PC-3 (cell line): Measurements from ENCODE around the gene DNLZ. TPM values are rescaled to one million over a fixed set of nuclear protein-coding genes. Genes with fewer than 3 reads are reported as not detected.

ENCODE experiments used
- ATAC-seq: fragments of 200-7000 bp; cut with Tn5 transposase; 2 replicates; pipeline ENCODE4 v1.9.1; 2020; ENCODE audit warnings: mild to moderate bottlenecking, moderate library complexity
- BruUV-seq: library from RNA; stranded (reverse); fragments of 400-500 nt; replicated peaks from 2 replicates; lab custom pipeline; 2021; lab: Mats Ljungman, UMichigan
- CTCF ChIA-PET: fragments of 300-600 bp; sonication (Branson Sonifier 250); formaldehyde crosslinking; loops from one replicate; lab custom pipeline; 2022; ENCODE audit warnings: antibody characterized with exemption; lab: Charles Lee
- POLR2A ChIA-PET: fragments of 300-600 bp; sonication (Branson Sonifier 250); formaldehyde crosslinking; loops from one replicate; lab custom pipeline; 2022; ENCODE audit warnings: antibody characterized with exemption; ENCODE audit not compliant: unreplicated experiment; lab: Charles Lee
- DNase-seq: peaks from one replicate; pipeline ENCODE4 v3.0.0-alpha.2; 2015
- H2AFZ ChIP-seq: fragments of 300-600 bp; sonication (generic); 2 replicates; pipeline ENCODE4 v1.6.0; 2016; ENCODE audit warnings: antibody characterized with exemption, low read length
- H3F3A ChIP-seq: fragments of 300-600 bp; sonication (generic); one replicate; pipeline ENCODE4 v1.6.0; 2017; ENCODE audit warnings: antibody characterized with exemption, low read length, control low read depth, mild to moderate bottlenecking; ENCODE audit not compliant: unreplicated experiment
- H3K27ac ChIP-seq: fragments of 300-600 bp; sonication (generic); 2 replicates; pipeline ENCODE4 v1.5.1; 2016; ENCODE audit warnings: mild to moderate bottlenecking, low read length
- H3K27me3 ChIP-seq: fragments of 300-600 bp; sonication (generic); 2 replicates; pipeline ENCODE4 v1.6.1; 2016; ENCODE audit warnings: low read length, mixed read lengths
- H3K36me3 ChIP-seq: fragments of 300-600 bp; sonication (generic); 2 replicates; pipeline ENCODE4 v1.6.1; 2016; ENCODE audit warnings: low read depth, mixed run types, low read length, mixed read lengths
- H3K4me1 ChIP-seq: fragments of 300-600 bp; sonication (generic); 2 replicates; pipeline ENCODE4 v1.5.1; 2016; ENCODE audit warnings: low read length; ENCODE audit not compliant: insufficient read depth
- H3K4me2 ChIP-seq: fragments of 300-600 bp; sonication (generic); 2 replicates; pipeline ENCODE4 v1.6.0; 2016; ENCODE audit warnings: low read length
- H3K4me3 ChIP-seq: fragments of 300-600 bp; sonication (generic); 2 replicates; pipeline ENCODE4 v1.5.1; 2016; ENCODE audit warnings: mild to moderate bottlenecking, low read length, mixed read lengths
- H3K79me2 ChIP-seq: fragments of 300-600 bp; sonication (generic); 2 replicates; pipeline ENCODE4 v1.6.1; 2017; ENCODE audit warnings: low read length, mixed read lengths
- H3K9ac ChIP-seq: fragments of 300-600 bp; sonication (generic); 2 replicates; pipeline ENCODE4 v1.6.0; 2016; ENCODE audit warnings: mild to moderate bottlenecking, low read length
- H3K9me2 ChIP-seq: fragments of 300-600 bp; sonication (generic); replicated peaks from 2 replicates; pipeline ENCODE4 v1.6.1; 2016; ENCODE audit warnings: mixed run types, low read length, mixed read lengths
- H3K9me3 ChIP-seq: fragments of 300-600 bp; sonication (generic); 2 replicates; pipeline ENCODE4 v1.6.1; 2016; ENCODE audit warnings: low read length, mixed read lengths
- H4K20me1 ChIP-seq: fragments of 300-600 bp; sonication (generic); 2 replicates; pipeline ENCODE4 v1.6.1; 2016; ENCODE audit warnings: low read length, mixed read lengths
- EZH2 ChIP-seq: fragments of 300-600 bp; sonication (generic); IDR thresholded peaks from one replicate; pipeline ENCODE4 v1.6.1; 2017; ENCODE audit warnings: antibody characterized with exemption, mild to moderate bottlenecking, low read length; ENCODE audit not compliant: unreplicated experiment
- EZH2phosphoT487 ChIP-seq: fragments of 300-600 bp; sonication (generic); IDR thresholded peaks from 2 replicates; pipeline ENCODE4 v1.6.1; 2018; ENCODE audit warnings: mild to moderate bottlenecking, antibody characterized with exemption, low read length, borderline replicate concordance
- intact Hi-C: fragments of 100-400 bp; cut with micrococcal nuclease; formaldehyde crosslinking; loops from 2 replicates; pipeline ENCODE4 v1.9.0; 2023
- total RNA-seq: library from RNA; depleted of rRNA; stranded (reverse); fragments of >200 nt; gene quantifications from 2 replicates; pipeline ENCODE4 v1.2.3, GENCODE V29; 2014
- TF ChIP-seq, protein P1 (sequence below): fragments of 300-600 bp; sonication (generic); conservative IDR thresholded peaks from 2 replicates; pipeline ENCODE4 v1.5.1; 2017; ENCODE audit warnings: antibody characterized with exemption, low read depth, mild to moderate bottlenecking, low read length

DNLZ gene
- total RNA-seq, 1 experiment from 2014 or later, result 51.4 TPM

GRCh38 chr9:136395020-136395340, 31.4 kb upstream of the DNLZ start:
- CTCF ChIA-PET, result no interaction called here
- H3K4me3 ChIP-seq, result no peak overlapping the region
- H3K36me3 ChIP-seq, result peaks cover 7% of the 10 kb centered on the region
- POLR2A ChIA-PET, result no interaction called here
- no peaks in the 10 kb centered on the region for H3K9me2 ChIP-seq
- H3K9ac ChIP-seq, result no peak overlapping the region
- intact Hi-C loops, result no loop called here
- no peak overlapping the region for H2AFZ ChIP-seq
- no peak overlapping the region for H3K27ac ChIP-seq
- H3K4me1 ChIP-seq, result peaks cover 8% of the 10 kb centered on the region
- no peaks in the 10 kb centered on the region for H4K20me1 ChIP-seq
- no peaks in the 10 kb centered on the region for H3K9me3 ChIP-seq
- ATAC-seq (no peak), DNase-seq (no peak)
- no peaks in the 10 kb centered on the region for H3K27me3 ChIP-seq
- peaks cover 23% of the 10 kb centered on the region for H3K79me2 ChIP-seq
- BruUV-seq, result no TSS peak
- TF ChIP-seq, protein P1, sequence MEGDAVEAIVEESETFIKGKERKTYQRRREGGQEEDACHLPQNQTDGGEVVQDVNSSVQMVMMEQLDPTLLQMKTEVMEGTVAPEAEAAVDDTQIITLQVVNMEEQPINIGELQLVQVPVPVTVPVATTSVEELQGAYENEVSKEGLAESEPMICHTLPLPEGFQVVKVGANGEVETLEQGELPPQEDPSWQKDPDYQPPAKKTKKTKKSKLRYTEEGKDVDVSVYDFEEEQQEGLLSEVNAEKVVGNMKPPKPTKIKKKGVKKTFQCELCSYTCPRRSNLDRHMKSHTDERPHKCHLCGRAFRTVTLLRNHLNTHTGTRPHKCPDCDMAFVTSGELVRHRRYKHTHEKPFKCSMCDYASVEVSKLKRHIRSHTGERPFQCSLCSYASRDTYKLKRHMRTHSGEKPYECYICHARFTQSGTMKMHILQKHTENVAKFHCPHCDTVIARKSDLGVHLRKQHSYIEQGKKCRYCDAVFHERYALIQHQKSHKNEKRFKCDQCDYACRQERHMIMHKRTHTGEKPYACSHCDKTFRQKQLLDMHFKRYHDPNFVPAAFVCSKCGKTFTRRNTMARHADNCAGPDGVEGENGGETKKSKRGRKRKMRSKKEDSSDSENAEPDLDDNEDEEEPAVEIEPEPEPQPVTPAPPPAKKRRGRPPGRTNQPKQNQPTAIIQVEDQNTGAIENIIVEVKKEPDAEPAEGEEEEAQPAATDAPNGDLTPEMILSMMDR, result no peak
- no peak for TF ChIP-seq EZH2phosphoT487
- no peak for TF ChIP-seq EZH2
- H3F3A ChIP-seq, result no peaks in the 10 kb centered on the region
- no peak overlapping the region for H3K4me2 ChIP-seq

- POLR2A ChIA-PET, result interaction anchor here (0.6 kb wide), 1 partner anchor 32 kb away, joined by 5 read pairs; no protein-coding TSS in a partner anchor
- no peak overlapping the region for H3K27ac ChIP-seq
- BruUV-seq, result no TSS peak
- CTCF ChIA-PET, result no interaction called here
- no peaks in the 10 kb centered on the region for H3K9me2 ChIP-seq
- no peak overlapping the region for H3K9ac ChIP-seq
- H3K4me2 ChIP-seq, result no peak overlapping the region
- intact Hi-C loops, result no loop called here
- peaks cover 8% of the 10 kb centered on the region for H3K4me1 ChIP-seq
- no peak for TF ChIP-seq EZH2
- no peak for TF ChIP-seq EZH2phosphoT487
- TF ChIP-seq, protein P1, result no peak
- H3K36me3 ChIP-seq, result peaks cover 7% of the 10 kb centered on the region
- peaks cover 18% of the 10 kb centered on the region for H3K79me2 ChIP-seq
- H3K9me3 ChIP-seq, result no peaks in the 10 kb centered on the region
- H3F3A ChIP-seq, result no peaks in the 10 kb centered on the region
- DNase-seq (no peak), ATAC-seq (no peak)
- no peak overlapping the region for H3K4me3 ChIP-seq
- no peak overlapping the region for H2AFZ ChIP-seq
- no peaks in the 10 kb centered on the region for H4K20me1 ChIP-seq
- no peaks in the 10 kb centered on the region for H3K27me3 ChIP-seq
Measured at GRCh38 chr9:136394312-136395019, 30.9 kb upstream of the DNLZ start.

- no peak overlapping the region for H2AFZ ChIP-seq
- H3K4me2 ChIP-seq, result no peak overlapping the region
- POLR2A ChIA-PET, result no interaction called here
- peaks cover 8% of the 10 kb centered on the region for H3K79me2 ChIP-seq
- no peak for ATAC-seq
- no peak for DNase-seq
- no peaks in the 10 kb centered on the region for H3K27me3 ChIP-seq
- H3K4me1 ChIP-seq, result peaks cover 3% of the 10 kb centered on the region
- H3K4me3 ChIP-seq, result no peak overlapping the region
- TF ChIP-seq, protein P1, result no peak
- no peak for TF ChIP-seq EZH2phosphoT487
- TF ChIP-seq EZH2, result no peak
- no peaks in the 10 kb centered on the region for H3K9me3 ChIP-seq
- CTCF ChIA-PET, result no interaction called here
- H3K9me2 ChIP-seq, result no peaks in the 10 kb centered on the region
- BruUV-seq, result no TSS peak
- no peaks in the 10 kb centered on the region for H3F3A ChIP-seq
- no peak overlapping the region for H3K27ac ChIP-seq
- H3K9ac ChIP-seq, result no peak overlapping the region
- H3K36me3 ChIP-seq, result peaks cover 7% of the 10 kb centered on the region
- H4K20me1 ChIP-seq, result no peaks in the 10 kb centered on the region
- intact Hi-C loops, result no loop called here
Measured at GRCh38 chr9:136393531-136393930, 30.0 kb upstream of the DNLZ start.
